ENCODE data around the gene CCDC192. TPM values are rescaled to one million over a fixed set of nuclear protein-coding genes. Genes with fewer than 3 reads are reported as not detected.
"Not testable (repeated sequence)": the region's sequence is repeated elsewhere in the genome, so short reads cannot be mapped to it uniquely, and the experiment has no call there.

CCDC192 gene
- total RNA-seq, 1 donor from 2014 or later: 0.26 TPM

DNA sequence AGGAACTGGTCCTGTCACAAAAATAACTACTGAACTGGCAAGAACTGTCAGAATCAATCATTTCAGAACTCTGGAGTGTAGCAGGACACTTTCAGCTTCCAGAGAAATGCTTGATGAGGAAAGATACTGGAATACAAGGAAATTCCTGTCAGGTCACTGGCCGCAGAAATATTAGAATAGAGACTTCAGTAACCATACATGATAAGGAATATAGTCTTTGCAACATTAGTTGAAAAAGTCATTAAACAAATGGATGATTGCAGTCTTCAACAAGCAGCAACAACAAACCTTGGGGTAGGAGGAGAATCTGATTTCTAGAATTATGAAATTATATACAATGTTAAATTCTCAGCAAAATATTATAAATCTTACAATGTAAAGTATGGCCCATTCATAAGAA is 88.2 kb downstream of the CCDC192 start:
- H3K4me3 Mint-ChIP-seq (ENCODE audit: unreplicated experiment): no peak overlapping the region
- no peaks in the 10 kb centered on the region for H3K36me3 Mint-ChIP-seq (ENCODE audit: low read depth, unreplicated experiment)
- peaks cover 3% of the 10 kb centered on the region for H3K4me1 Mint-ChIP-seq (ENCODE audit: unreplicated experiment)
- H3K9me3 Mint-ChIP-seq (ENCODE audit: unreplicated experiment): no peaks in the 10 kb centered on the region
- no peaks in the 10 kb centered on the region for H3K27me3 Mint-ChIP-seq (ENCODE audit: unreplicated experiment)
- no peak for TF ChIP-seq CTCF (IDR thresholded peaks at IDR 0.05; ENCODE audit: unreplicated experiment)
- no peak overlapping the region for H3K27ac Mint-ChIP-seq (ENCODE audit: unreplicated experiment)
- DNase-seq (ENCODE audit: low spot score): no peak

GRCh38 chr5:127791908-127792307 is 88.7 kb downstream of the CCDC192 start:
- H3K27ac Mint-ChIP-seq (ENCODE audit: unreplicated experiment); H3K36me3 Mint-ChIP-seq (ENCODE audit: low read depth, unreplicated experiment); H3K4me3 Mint-ChIP-seq (ENCODE audit: unreplicated experiment); H3K9me3 Mint-ChIP-seq (ENCODE audit: unreplicated experiment); H3K27me3 Mint-ChIP-seq (ENCODE audit: unreplicated experiment); H3K4me1 Mint-ChIP-seq (ENCODE audit: unreplicated experiment); DNase-seq (ENCODE audit: low spot score): not testable (repeated sequence)

DNA sequence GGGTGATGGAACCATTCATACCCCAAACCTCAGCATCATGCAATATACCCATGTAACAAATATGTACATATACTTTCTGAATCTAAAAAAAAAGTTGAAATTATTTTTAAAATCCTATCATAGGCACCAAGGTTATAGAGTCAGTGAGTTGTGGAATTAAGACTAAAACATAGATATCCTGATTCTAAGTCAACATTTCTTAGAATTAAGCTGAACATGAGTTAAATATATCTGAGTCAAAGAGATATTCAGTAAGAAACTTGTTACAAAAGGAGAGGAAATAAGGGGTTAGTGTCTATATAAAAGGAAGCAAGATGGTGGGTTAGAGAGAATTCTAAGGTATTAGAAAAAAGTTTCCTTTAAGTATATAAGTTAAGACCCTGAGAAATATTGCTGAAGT is 89.9 kb downstream of the CCDC192 start:
- TF ChIP-seq CTCF (IDR thresholded peaks at IDR 0.05; ENCODE audit: unreplicated experiment): no peak
- Mint-ChIP-seq H3K4me3 (ENCODE audit: unreplicated experiment) (no peak overlapping the region), H3K9me3 (ENCODE audit: unreplicated experiment) (no peaks in the 10 kb centered on the region), H3K36me3 (ENCODE audit: low read depth, unreplicated experiment) (no peaks in the 10 kb centered on the region), H3K27ac (ENCODE audit: unreplicated experiment) (no peak overlapping the region), H3K27me3 (ENCODE audit: unreplicated experiment) (no peaks in the 10 kb centered on the region), H3K4me1 (ENCODE audit: unreplicated experiment) (peaks cover 3% of the 10 kb centered on the region)
- DNase-seq (ENCODE audit: low spot score): no peak

DNA sequence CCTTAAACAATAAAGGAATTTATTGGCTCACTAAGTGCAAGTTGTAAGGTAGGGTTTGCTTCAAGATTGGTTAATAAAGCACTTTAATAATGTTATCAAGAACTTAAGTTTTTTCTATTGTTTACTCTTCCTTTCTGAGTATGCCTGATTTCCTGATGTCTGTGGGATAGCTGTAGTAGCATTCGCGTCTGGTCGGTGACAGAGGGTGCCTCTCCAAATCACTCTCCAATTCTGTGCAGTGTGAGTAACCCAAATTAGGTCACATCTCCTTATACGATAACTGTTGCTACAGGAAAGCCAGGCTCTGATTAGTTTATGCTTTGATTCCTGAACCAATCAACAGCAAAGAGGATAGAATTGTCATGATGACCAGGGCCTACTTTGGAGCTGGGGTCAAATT is 90.7 kb downstream of the CCDC192 start:
- H3K36me3 Mint-ChIP-seq (ENCODE audit: low read depth, unreplicated experiment): no peaks in the 10 kb centered on the region
- H3K27ac Mint-ChIP-seq (ENCODE audit: unreplicated experiment): no peak overlapping the region
- no peaks in the 10 kb centered on the region for H3K9me3 Mint-ChIP-seq (ENCODE audit: unreplicated experiment)
- H3K27me3 Mint-ChIP-seq (ENCODE audit: unreplicated experiment): no peaks in the 10 kb centered on the region
- DNase-seq (ENCODE audit: low spot score): no peak
- H3K4me3 Mint-ChIP-seq (ENCODE audit: unreplicated experiment): no peak overlapping the region
- TF ChIP-seq CTCF (IDR thresholded peaks at IDR 0.05; ENCODE audit: unreplicated experiment): no peak
- peaks cover 3% of the 10 kb centered on the region for H3K4me1 Mint-ChIP-seq (ENCODE audit: unreplicated experiment)

- no peak for DNase-seq (ENCODE audit: low spot score)
Measured at GRCh38 chr5:127796211-127796610, 93.0 kb downstream of the CCDC192 start.

More at GRCh38 chr5:127796211-127796610, 93.0 kb downstream of the CCDC192 start:
- peaks cover 3% of the 10 kb centered on the region for H3K4me1 Mint-ChIP-seq (ENCODE audit: unreplicated experiment)
- H3K9me3 Mint-ChIP-seq (ENCODE audit: unreplicated experiment): no peaks in the 10 kb centered on the region
- no peaks in the 10 kb centered on the region for H3K36me3 Mint-ChIP-seq (ENCODE audit: low read depth, unreplicated experiment)
- no peaks in the 10 kb centered on the region for H3K27me3 Mint-ChIP-seq (ENCODE audit: unreplicated experiment)
- H3K27ac Mint-ChIP-seq (ENCODE audit: unreplicated experiment): no peak overlapping the region
- no peak for TF ChIP-seq CTCF (IDR thresholded peaks at IDR 0.05; ENCODE audit: unreplicated experiment)
- H3K4me3 Mint-ChIP-seq (ENCODE audit: unreplicated experiment): no peak overlapping the region
